Measurements from ENCODE around the gene WDR33. TPM values are rescaled to one million over a fixed set of nuclear protein-coding genes. Genes with fewer than 3 reads are reported as not detected.
A peak's percentile ranks its signal among the peaks of the same experiment; 100 is the strongest.

WDR33 gene
- total and polyA plus RNA-seq, 2 of the 13 experiments (the other 11 are each of a cell fraction or from before 2014, with no cell fraction given): 54.9 to 78.2 TPM

- TF ChIP-seq AKNA (CRISPR knock-in tag; IDR thresholded peaks at IDR 0.05; ENCODE audit: borderline replicate concordance) (0 out of 2 replicates have a peak, but pooled peaks have one; percentile 52), POLR2A (IDR thresholded peaks at IDR 0.05; ENCODE audit: insufficient read depth in 1 of 2, low read depth in 2 of 2, low read length in 2 of 2) (peak in 1 of 2 experiments; percentile 98; a peak in 2 of 4 replicates), PTBP1 (IDR thresholded peaks at IDR 0.05; ENCODE audit: low read depth, low read length, poor library complexity, severe bottlenecking) (peak; percentile 5), KMT2B (CRISPR knock-in tag; IDR thresholded peaks at IDR 0.05) (peak; percentile 88), TEAD3 (CRISPR knock-in tag; optimal IDR thresholded peaks at IDR 0.05; ENCODE audit: borderline replicate concordance) (peak; percentile 67), ZNF143 (CRISPR knock-in tag; IDR thresholded peaks at IDR 0.05) (peak; percentile 53; the same call in 1 of the 2 replicates), ZNF850 (CRISPR knock-in tag; conservative IDR thresholded peaks at IDR 0.05) (no peak), KAT7 (CRISPR knock-in tag; IDR thresholded peaks at IDR 0.05; ENCODE audit: borderline replicate concordance) (peak; percentile 81), CEBPB (IDR thresholded peaks at IDR 0.05; ENCODE audit: borderline replicate concordance, low read depth, low read length) (no peak), ZBED4 (CRISPR knock-in tag; IDR thresholded peaks at IDR 0.05; ENCODE audit: borderline replicate concordance) (peak; percentile 73; the same call in 1 of the 2 replicates), FUBP1 (CRISPR knock-in tag; IDR thresholded peaks at IDR 0.05; ENCODE audit: borderline replicate concordance) (0 out of 2 replicates have a peak, but pooled peaks have one; percentile 43), KLF9 (CRISPR knock-in tag; IDR thresholded peaks at IDR 0.05; ENCODE audit: low read depth) (0 out of 2 replicates have a peak, but pooled peaks have one; percentile 64), ATAD3A (CRISPR knock-in tag; IDR thresholded peaks at IDR 0.05) (peak; percentile 83; the same call in 1 of the 2 replicates), PAX8 (CRISPR knock-in tag; IDR thresholded peaks at IDR 0.05; ENCODE audit: borderline replicate concordance) (peak; percentile 83; the same call in 1 of the 2 replicates), ZNF382 (CRISPR knock-in tag; IDR thresholded peaks at IDR 0.05; ENCODE audit: borderline replicate concordance) (no peak)
These were observed 109.7 kb downstream of the WDR33 start, which contains the start of gene SFT2D3 (continued) for GRCh38 chr2:127701193-127701650.
